Caki2 (cell line): ENCODE measurements around the gene DLGAP4. TPM values are rescaled to one million over a fixed set of nuclear protein-coding genes. Genes with fewer than 3 reads are reported as not detected.

Experiments used
- DNase-seq: peaks from one replicate; pipeline ENCODE4 v3.0.0-alpha.2; 2015; ENCODE audit warnings: low read depth
- in situ Hi-C: cut with HindIII; loops from 2 replicates; pipeline ENCODE4 v1.10.0; 2016; ENCODE audit warnings: low sequenced_read_pairs, low pct_unique_long_range_greater_than_20kb, mixed read lengths
- total RNA-seq: library from RNA; depleted of rRNA; stranded (reverse); fragments of >200 nt; shearing (Covaris generic); gene quantifications from 2 replicates; pipeline ENCODE4 v1.2.3, GENCODE V29; 2014; ENCODE audit warnings: low replicate concordance

Gene DLGAP4
- total RNA-seq, 1 experiment from 2014 or later = 9.0 TPM

GRCh38 chr20:36525620-36526365 is 219.7 kb downstream of the DLGAP4 start:
- no peak for DNase-seq
- in situ Hi-C loops = no loop called here

GRCh38 chr20:36526521-36527011 is 220.4 kb downstream of the DLGAP4 start:
- in situ Hi-C loops = no loop called here
- DNase-seq = no peak

DNA sequence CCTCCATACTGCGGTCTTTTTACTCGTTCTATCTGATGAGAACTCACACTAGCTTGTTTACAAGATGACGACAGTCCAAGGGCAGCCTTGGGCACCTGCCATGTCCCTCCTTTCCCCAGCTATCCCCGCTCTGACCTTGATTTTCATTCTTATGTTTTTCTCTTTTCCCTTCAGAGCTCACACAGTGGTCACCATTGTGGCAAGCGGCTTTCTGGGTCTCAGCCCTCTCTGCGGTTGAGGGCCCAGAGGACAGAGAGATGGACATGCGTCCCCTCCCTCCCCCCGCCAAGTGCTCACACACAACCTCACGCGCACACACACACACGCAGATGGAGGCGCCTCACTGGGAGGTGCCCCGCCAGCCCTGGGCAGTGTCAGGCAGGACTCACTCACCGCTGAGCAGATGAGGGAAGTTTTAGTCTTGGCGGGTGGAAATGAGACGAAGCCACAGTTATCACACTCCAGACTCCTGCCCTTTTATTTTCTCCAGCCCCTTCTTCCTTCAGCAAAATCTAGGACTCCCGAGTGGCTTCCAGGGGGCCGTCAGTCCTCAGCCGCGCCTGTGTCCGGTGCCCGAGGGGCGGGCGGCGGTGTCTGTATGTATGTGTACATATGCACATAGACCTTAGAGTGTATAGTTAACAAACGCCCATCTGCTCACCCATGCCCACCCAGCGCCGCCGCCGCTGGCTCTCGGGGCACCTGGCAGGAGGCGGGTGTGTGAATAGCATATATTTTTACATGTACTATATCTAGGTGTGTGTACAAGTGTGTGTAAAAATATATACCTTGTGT is 221.4 kb downstream of the DLGAP4 start:
- DNase-seq = no peak
- in situ Hi-C loops = no loop called here

DNA sequence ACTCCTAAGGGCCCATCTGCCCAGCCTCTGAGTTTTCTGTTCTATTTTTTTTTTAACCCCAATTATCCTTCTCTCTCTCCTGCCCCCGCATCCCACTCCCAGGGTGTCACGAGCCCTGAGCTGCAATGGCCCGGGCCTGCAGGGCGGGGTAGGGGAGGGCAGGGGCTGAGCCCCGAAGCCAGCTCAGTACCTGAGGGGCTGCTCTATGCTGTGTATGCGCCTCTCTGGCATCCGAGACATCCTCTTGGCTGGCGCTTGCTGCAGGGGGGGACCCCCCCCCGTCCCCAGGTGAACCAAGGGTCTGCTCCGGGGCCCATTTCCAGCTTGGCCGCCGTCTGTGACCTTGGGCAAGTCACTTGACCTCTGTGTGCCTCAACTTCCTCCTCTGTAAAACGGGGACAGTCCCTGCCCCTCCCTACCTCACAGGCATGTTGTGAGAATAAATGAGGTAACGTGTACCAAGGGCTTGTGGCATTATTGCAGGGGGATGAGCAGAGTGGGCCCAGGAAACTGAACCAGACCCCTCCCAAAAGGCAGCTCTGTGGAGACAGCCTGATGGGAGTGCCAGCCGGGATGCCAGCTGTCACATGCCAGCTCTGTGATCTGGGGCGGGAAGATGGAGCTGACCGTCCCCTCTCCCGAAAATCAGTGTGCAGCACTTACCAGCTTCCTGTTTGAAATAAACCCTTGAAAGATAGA is 222.2 kb downstream of the DLGAP4 start:
- DNase-seq = no peak
- in situ Hi-C loops = no loop called here

GRCh38 chr20:36528875-36529417 is 222.8 kb downstream of the DLGAP4 start:
- no peak for DNase-seq
- in situ Hi-C loops = no loop called here

DNA sequence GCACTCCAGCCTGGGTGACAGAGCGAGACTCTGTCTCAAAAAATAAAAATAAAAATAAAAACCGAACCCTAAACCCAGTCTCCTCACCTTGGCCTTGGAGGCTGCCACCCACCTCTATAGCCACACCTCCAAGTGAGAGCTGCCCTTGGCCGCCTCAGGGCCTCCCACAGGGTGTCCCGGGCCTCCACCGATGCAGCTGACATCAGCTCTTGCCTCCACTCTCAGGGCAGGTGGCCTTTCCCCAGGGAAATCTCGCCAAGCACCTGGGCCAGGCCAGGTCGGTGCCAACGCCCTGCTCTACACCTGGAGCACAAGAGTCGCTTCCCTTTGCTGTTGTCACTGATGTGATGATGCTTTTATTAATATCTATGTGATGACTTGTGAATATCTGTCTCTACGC is 226.2 kb downstream of the DLGAP4 start:
- in situ Hi-C loops = no loop called here
- DNase-seq = no peak

- in situ Hi-C loops = no loop called here
- no peak for DNase-seq
These were observed 226.7 kb downstream of the DLGAP4 start for GRCh38 chr20:36532822-36533221.

DNA sequence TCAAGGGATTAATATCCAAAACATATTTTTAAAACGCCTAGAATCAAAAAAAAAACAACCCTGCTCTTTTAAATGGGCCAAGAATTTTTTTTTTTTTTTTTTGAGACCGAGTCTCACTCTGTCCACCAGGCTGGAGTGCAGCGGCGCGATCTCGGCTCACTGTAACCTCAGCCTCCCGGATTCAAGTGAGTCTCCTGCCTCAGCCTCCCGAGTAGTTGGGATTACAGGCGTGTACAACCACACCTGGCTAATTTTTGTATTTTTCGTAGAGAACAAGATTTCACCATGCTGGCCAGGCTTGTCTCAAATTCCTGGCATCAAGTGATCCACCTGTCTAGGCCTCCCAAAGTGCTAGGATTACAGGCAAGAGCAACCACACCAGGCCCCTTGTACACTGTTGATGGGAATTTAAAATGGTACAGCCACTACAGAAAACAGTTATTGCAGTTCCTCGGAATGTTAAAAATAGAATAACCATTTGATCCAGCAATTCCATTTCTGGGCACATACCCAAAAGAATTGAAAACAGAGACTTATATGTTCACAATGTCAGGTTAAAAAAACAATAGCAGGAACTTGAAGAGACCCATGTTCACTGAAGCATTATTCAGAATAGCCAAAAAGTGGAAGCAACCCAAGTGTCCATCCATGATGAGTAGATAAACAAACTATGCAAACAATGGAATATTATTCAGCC is 232.0 kb downstream of the DLGAP4 start:
- in situ Hi-C loops = no loop called here
- no peak for DNase-seq

DNA sequence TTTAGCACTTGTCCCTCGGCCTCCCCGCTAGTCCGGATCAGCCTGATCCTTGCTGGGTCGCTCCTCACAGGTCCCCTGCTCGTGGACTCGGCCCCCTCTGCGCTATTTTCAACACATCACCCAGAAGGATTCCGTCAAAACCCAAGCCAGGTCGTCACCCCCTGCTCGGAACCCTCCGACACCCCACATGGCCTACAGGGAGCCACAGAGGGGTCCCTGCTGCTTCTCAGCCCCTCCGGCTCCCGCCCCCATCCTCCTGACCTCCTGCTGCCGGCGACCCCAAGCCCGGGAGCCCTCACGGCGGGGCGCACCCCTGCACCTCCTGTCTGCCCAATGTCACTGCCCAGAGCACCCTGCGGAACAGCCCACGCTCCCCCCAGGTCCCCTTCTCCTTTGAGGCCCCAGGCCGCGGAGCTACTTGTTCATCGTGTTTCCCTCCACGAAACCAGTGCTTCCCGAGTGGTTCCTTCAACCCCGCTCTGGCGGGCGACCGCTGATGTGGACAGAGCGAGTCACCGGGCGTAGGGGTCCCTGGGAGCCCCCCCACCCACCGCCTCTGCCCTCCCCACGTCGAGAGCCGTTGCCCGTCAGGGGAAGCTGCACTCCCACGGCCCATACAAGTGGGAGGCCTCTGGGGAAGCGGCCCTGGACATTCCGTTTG is 234.5 kb downstream of the DLGAP4 start:
- no peak for DNase-seq
- in situ Hi-C loops = no loop called here

- in situ Hi-C loops = no loop called here
- DNase-seq = no peak
These were observed 235.2 kb downstream of the DLGAP4 start, which contains the start of gene MYL9 for GRCh38 chr20:36541227-36541767. TSS of gene MYL9 (plus strand) at chr20:36541519. CDS start at chr20:36544885, 3,366 bp downstream.

DNA sequence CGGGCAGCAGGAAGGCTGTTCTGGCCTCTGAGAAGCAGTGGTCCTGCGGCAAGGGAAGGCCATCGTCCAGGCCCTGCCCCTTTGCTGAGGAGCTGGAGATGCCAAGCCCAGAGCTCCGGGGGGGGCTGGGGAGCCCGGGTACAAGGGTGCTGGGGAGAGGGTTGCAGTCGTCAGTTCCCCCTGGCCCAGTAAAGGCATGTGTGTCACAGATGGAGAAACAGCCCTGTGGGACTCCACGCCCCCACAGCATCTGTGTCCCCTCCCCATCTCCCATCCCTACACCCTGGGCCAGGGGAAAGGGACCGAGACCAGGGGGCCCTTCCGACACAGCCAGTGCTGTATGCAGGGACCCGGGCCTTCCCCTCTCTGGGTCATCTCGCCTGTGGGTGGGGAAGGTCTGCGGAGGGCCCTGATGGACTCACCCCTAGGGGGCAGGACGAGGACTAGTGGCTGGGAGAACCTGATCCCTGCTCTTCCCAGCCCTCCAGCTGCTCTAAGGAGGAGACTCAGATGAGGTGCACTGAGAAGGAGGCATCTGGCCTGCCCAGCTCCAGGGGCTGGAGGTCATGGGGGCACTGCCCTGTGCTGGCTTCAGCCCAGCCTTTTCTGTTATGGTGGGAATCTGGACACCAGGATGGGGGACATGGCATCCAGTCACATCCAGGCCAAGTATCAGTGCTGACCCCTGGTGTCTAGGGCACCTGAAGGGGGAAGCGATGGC is 235.8 kb downstream of the DLGAP4 start:
- in situ Hi-C loops = no loop called here

DNA sequence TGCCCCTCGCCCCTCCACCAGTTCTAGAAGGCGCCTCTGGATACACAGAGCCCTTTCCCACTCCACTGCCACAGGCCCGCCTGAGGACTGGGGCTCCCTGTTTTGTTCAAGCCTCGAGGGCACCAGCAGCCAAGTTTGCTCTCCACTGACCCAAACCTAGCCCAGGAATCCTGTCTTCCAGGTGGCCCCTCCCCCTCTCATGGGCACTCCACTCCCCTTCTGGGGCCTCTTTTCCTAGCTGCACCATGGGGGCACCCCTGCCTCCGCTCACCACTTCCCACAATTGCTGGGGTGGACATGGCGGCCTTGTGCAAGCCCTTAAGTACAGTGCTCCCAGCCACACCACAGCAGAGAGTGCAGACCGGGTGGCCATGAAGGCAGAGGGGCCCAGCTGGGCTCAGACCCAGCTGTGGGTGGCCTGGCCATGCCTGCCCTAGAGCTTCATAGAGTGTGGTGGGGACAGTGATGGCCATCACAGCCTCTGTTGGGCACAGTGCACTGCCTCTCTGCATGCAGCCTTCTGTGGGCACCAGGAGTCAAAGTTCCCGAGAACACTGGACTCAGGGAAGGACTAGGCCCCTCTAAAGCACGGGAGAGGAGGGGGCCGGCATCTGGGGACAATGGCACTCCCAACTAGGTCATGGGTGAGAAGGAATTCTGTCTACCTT is 236.5 kb downstream of the DLGAP4 start:
- in situ Hi-C loops = no loop called here
- no peak for DNase-seq

More for the DNA sequence above, 235.8 kb downstream of the DLGAP4 start:
- DNase-seq = no peak

DNA sequence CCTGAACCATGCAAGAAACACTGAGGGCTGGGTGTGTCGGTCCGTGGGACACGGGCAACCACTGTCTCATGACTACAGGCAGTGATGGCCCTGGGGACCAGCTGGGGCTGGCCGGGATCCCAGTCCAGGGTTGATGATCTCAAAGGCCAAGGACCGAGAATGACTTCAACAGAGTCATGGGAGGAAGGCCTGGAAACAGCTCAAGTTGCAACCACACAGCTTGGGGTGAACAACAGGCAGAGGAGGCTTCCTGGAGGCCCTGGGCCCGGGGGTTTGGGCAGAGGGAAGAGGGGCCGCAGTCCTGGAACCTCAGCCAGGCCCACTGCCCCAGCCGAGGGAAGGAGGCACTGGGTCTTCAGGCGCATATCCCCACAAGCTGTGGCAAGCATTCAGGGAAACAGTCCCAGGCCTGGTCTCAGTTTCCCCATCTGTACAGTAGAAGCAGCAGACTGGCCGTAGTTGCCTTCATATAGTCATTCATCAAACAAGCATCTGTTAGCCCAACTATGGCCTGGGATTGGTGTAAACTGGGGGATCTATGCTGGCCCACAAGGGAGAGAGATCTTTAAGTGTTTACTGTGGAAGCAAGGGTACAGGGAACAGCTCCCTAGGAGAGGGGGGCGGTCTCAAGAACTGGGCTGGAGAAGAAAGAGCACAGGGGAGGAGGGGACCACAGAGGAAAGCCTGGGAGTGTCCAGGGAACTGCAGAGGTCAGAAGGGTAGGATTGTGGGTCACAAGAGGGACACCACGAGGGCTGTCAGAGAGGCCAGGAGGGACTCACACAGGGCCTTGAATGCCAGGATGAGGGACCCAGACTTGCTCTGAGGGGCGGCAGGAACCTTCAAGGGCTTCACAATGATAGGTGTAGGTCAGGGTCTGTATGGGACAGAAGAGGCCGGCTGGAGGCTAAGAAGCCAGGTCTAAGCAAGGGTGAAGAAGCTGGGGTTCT is 237.3 kb downstream of the DLGAP4 start:
- in situ Hi-C loops = no loop called here
- DNase-seq = no peak

DNA sequence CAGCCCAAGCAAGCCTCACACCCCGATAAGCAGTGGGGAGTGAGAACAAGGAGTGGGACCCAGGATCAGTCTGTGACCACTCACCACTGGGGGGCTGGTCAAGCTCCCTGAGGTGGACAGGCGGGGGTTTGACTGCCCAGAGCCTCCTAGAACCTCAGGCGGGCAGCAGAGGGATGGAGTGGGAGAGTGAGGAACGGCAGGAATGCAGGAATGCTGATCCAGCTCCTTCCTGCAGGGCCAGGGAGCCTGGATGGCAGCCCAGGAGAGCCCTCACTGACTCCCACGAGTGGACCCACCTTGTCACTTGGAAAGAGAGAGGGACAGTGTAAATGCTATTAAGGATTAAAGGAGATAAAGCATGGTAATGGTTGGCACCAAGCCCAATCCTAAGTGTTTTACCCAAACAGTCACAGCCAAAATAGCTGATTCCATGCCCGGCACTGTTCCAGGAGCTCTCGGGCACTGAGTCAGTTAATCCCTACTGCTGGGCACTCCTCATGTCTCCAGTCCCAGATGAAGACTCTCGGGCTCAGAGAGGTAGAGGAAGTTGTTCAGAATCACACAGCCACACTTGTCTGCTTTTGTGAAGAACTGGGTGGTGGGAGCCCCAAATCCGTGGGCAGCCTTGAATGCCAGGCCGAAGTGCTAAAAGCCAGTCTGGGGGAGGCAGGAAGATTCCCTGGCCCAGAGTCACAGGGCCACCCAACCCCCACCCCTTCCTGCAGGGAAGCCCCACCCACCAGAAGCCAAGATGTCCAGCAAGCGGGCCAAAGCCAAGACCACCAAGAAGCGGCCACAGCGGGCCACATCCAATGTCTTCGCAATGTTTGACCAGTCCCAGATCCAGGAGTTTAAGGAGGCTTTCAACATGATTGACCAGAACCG is 238.2 kb downstream of the DLGAP4 start:
- no peak for DNase-seq

More for the DNA sequence above, 238.2 kb downstream of the DLGAP4 start:
- in situ Hi-C loops = no loop called here
